GM19238 (cell line): ENCODE data around the gene OTOF.
A peak's percentile ranks its signal among the peaks of the same experiment; 100 is the strongest.
"Not testable (repeated sequence)": the region's sequence is repeated elsewhere in the genome, so short reads cannot be mapped to it uniquely, and the experiment has no call there.

Source experiments
- DNase-seq: peaks from one replicate; pipeline ENCODE4 v3.0.0; 2011; ENCODE audit warnings: low spot score; ENCODE audit not compliant: insufficient read length

Gene OTOF

GRCh38 chr2:26480566-26481423 lies 2.9 kb upstream of the OTOF start:
- DNase-seq: no peak

- DNase-seq: no peak
Observed at GRCh38 chr2:26479789-26480565, 2.1 kb upstream of the OTOF start.

GRCh38 chr2:26479131-26479788 lies 1.3 kb upstream of the OTOF start:
- no peak for DNase-seq

- no peak for DNase-seq
Observed at GRCh38 chr2:26478366-26478765, 442 bp upstream of the OTOF start.

- no peak for DNase-seq
Observed at GRCh38 chr2:26477126-26477910, 606 bp downstream of the OTOF start.

- no peak for DNase-seq
Observed at GRCh38 chr2:26475832-26476501, 2.0 kb downstream of the OTOF start.

GRCh38 chr2:26475037-26475436 lies 2.9 kb downstream of the OTOF start:
- DNase-seq: no peak

- no peak for DNase-seq
Observed at GRCh38 chr2:26474261-26474785, 3.6 kb downstream of the OTOF start.

- no peak for DNase-seq
Observed at GRCh38 chr2:26473796-26474195, 4.1 kb downstream of the OTOF start.

GRCh38 chr2:26472821-26473655 lies 4.9 kb downstream of the OTOF start:
- no peak for DNase-seq

- DNase-seq: no peak
Observed at GRCh38 chr2:26471766-26472706, 5.9 kb downstream of the OTOF start.

- no peak for DNase-seq
Observed at GRCh38 chr2:26471289-26471688, 6.6 kb downstream of the OTOF start.

GRCh38 chr2:26470601-26471260 lies 7.2 kb downstream of the OTOF start:
- DNase-seq: no peak

- DNase-seq: no peak
Observed at GRCh38 chr2:26469955-26470354, 8.0 kb downstream of the OTOF start.

- DNase-seq: peak; percentile 66
Observed at GRCh38 chr2:26469092-26469710, 8.7 kb downstream of the OTOF start.

GRCh38 chr2:26468544-26468943 lies 9.4 kb downstream of the OTOF start:
- DNase-seq: not testable (repeated sequence)

- DNase-seq: no peak
Observed at GRCh38 chr2:26466662-26467310, 11.1 kb downstream of the OTOF start.
